ENCODE results near the gene ZNF438.

DNA sequence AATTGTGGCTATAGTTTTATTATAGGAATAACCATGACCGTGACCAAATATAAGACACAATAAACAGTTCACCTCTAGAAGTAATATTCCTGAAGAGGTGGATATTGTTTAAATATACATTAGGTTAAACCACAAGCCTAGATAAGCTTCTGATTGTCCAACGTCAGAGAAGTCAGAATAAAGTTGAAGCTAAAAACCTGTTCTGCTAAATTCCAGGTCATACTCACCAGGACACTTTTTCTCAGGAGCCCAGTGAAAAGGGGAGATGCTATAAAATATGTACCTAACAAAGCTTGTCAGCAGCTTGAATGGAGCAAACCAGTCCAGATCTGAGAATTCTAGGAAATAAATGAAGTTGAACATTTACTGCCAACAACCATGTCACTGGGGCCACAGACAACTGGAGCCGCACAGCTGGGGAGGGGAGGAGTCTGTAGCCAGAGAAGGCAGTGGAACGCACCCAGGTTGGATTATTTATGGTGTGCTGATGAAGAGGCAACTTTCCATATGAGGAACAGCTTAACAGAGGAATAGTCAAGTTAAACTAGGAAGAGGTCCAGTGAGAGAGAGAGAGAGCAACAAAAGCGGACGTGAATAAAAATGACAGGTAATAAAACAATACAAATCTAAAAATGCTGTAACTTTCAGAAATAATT lies 191.1 kb downstream of the ZNF438 start:
- TF ChIP-seq, protein P1, sequence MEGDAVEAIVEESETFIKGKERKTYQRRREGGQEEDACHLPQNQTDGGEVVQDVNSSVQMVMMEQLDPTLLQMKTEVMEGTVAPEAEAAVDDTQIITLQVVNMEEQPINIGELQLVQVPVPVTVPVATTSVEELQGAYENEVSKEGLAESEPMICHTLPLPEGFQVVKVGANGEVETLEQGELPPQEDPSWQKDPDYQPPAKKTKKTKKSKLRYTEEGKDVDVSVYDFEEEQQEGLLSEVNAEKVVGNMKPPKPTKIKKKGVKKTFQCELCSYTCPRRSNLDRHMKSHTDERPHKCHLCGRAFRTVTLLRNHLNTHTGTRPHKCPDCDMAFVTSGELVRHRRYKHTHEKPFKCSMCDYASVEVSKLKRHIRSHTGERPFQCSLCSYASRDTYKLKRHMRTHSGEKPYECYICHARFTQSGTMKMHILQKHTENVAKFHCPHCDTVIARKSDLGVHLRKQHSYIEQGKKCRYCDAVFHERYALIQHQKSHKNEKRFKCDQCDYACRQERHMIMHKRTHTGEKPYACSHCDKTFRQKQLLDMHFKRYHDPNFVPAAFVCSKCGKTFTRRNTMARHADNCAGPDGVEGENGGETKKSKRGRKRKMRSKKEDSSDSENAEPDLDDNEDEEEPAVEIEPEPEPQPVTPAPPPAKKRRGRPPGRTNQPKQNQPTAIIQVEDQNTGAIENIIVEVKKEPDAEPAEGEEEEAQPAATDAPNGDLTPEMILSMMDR (IDR thresholded peaks at IDR 0.05; ENCODE audit: borderline replicate concordance, extremely low read depth, low read length, poor library complexity, severe bottlenecking), result no peak
- TF ChIP-seq EZH2 (IDR thresholded peaks at IDR 0.05; ENCODE audit: borderline replicate concordance, low read depth, low read length, severe bottlenecking), result no peak
